Panc1 (cell line): Measurements from ENCODE around the gene GFPT2. TPM values are rescaled to one million over a fixed set of nuclear protein-coding genes. Genes with fewer than 3 reads are reported as not detected.

Source experiments
- ATAC-seq: fragments of 200-7000 bp; cut with Tn5 transposase; 2 replicates; pipeline ENCODE4 v1.9.1; 2020; ENCODE audit warnings: mild to moderate bottlenecking, moderate library complexity
- BruUV-seq: library from RNA; stranded (reverse); fragments of 400-500 nt; replicated peaks from 2 replicates; lab custom pipeline; 2021; lab: Mats Ljungman, UMichigan
- CTCF ChIA-PET: fragments of 300-600 bp; sonication (Branson Sonifier 250); formaldehyde crosslinking; loops from one replicate; lab custom pipeline; 2022; ENCODE audit warnings: antibody characterized with exemption; lab: Charles Lee
- POLR2A ChIA-PET: fragments of 300-600 bp; sonication (Branson Sonifier 250); formaldehyde crosslinking; loops from one replicate; lab custom pipeline; 2022; ENCODE audit warnings: antibody characterized with exemption; lab: Charles Lee
- DNase-seq: peaks from one replicate; pipeline ENCODE4 v3.0.0-alpha.2; 2010; ENCODE audit warnings: low read depth, low spot score
- H3K27ac ChIP-seq: 2 replicates; pipeline ENCODE4 v1.5.1; 2011; ENCODE audit warnings: mild to moderate bottlenecking, low read length, inconsistent platforms
- H3K27me3 ChIP-seq: fragments of 200-500 bp; sonication (Bioruptor generic); 2 replicates; pipeline ENCODE4 v1.6.0; 2014; ENCODE audit warnings: low read length, inconsistent platforms; ENCODE audit not compliant: control insufficient read depth, insufficient read depth
- H3K36me3 ChIP-seq: fragments of 200-500 bp; sonication (Bioruptor generic); 2 replicates; pipeline ENCODE4 v1.5.1; 2014; ENCODE audit warnings: inconsistent platforms, mild to moderate bottlenecking, low read length, moderate library complexity; ENCODE audit not compliant: control insufficient read depth, insufficient read depth
- H3K4me1 ChIP-seq: 2 replicates; pipeline ENCODE4 v1.5.1; 2011; ENCODE audit warnings: inconsistent platforms, mild to moderate bottlenecking, low read length, moderate library complexity; ENCODE audit not compliant: control insufficient read depth, insufficient read depth
- H3K4me3 ChIP-seq, 2 experiments: 2 replicates each; pipeline ENCODE4 v1.5.1; 2011 to 2012; ENCODE audit warnings: low read depth in 2 of 2, low read length in 2 of 2, mild to moderate bottlenecking in 2 of 2, inconsistent platforms in 1 of 2, moderate library complexity in 1 of 2
- H3K9me3 ChIP-seq: fragments of 200-500 bp; sonication (Bioruptor generic); 2 replicates; pipeline ENCODE4 v1.5.1; 2014; ENCODE audit warnings: low read depth, mild to moderate bottlenecking, inconsistent platforms, low read length, moderate library complexity; ENCODE audit not compliant: control insufficient read depth, insufficient read depth
- POLR2AphosphoS5 ChIP-seq: IDR thresholded peaks from 2 replicates; pipeline ENCODE4 v1.6.1; 2012; ENCODE audit warnings: mild to moderate bottlenecking, low read depth, low read length, moderate library complexity
- SIN3A ChIP-seq: IDR thresholded peaks from 2 replicates; pipeline ENCODE4 v1.6.1; 2012; ENCODE audit warnings: low read depth, mild to moderate bottlenecking, low read length, moderate library complexity, borderline replicate concordance; ENCODE audit not compliant: insufficient read depth
- TCF7L2 ChIP-seq: IDR thresholded peaks from 2 replicates; pipeline ENCODE4 v1.6.1; 2011; ENCODE audit warnings: mild to moderate bottlenecking, low read depth, low read length, inconsistent platforms
- in situ Hi-C: cut with HindIII; loops from 2 replicates; pipeline ENCODE4 v1.10.0; 2016; ENCODE audit warnings: low sequenced_read_pairs, low pct_unique_long_range_greater_than_20kb
- intact Hi-C: fragments of 100-400 bp; cut with micrococcal nuclease; formaldehyde crosslinking; loops from one replicate; pipeline ENCODE4 v1.10.0; 2022; ENCODE audit not compliant: unreplicated experiment
- total RNA-seq: library from RNA; stranded (reverse); gene quantifications from one replicate; pipeline ENCODE4 v1.2.1, GENCODE V29; 2021; ENCODE audit not compliant: unreplicated experiment
- TF ChIP-seq, protein P1 (sequence below), 2 experiments: IDR thresholded peaks; 2 replicates each; pipeline ENCODE4 v1.6.1; 2011 to 2012; ENCODE audit warnings: low read depth in 2 of 2, control low read depth in 1 of 2, low read length in 1 of 2, mild to moderate bottlenecking in 1 of 2, moderate library complexity in 1 of 2; ENCODE audit not compliant: insufficient read depth in 1 of 2
- TF ChIP-seq, protein P2 (sequence below): fragments of 450-650 bp; IDR thresholded peaks from 2 replicates; pipeline ENCODE4 v1.5.1; 2017; ENCODE audit warnings: mild to moderate bottlenecking

GFPT2 gene
- total RNA-seq, 1 experiment from 2014 or later, result 2.1 TPM

DNA sequence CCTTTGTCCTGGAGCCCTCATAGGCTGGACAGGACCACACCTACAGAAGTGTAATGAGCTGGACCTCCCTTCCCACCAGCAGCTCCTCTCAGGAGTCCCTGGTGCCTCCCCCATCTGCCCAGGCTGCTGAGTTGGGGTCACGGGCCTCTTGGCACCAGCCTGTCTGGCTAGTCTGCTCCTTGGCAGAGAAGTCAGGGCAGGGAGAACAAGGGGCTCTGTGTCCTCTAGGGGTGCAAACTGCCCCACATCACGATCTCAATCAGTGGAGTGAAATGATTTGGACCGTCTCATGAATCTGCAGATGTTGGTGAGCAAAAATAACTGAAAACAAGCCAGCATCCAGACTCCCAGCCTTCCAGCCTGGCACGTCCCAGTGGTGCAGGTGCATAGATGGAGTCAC lies 14.9 kb upstream of the GFPT2 start:
- BruUV-seq, result no TSS peak
- no peaks in the 10 kb centered on the region for H3K4me1 ChIP-seq
- intact Hi-C loops (no loop called here), in situ Hi-C loops (no loop called here)
- no peaks in the 10 kb centered on the region for H3K9me3 ChIP-seq
- no peak overlapping the region for H3K27ac ChIP-seq
- ChIA-PET CTCF (no interaction called here), POLR2A (no interaction called here)
- TF ChIP-seq POLR2AphosphoS5, result no peak
- TF ChIP-seq SIN3A, result no peak
- TF ChIP-seq, protein P1, sequence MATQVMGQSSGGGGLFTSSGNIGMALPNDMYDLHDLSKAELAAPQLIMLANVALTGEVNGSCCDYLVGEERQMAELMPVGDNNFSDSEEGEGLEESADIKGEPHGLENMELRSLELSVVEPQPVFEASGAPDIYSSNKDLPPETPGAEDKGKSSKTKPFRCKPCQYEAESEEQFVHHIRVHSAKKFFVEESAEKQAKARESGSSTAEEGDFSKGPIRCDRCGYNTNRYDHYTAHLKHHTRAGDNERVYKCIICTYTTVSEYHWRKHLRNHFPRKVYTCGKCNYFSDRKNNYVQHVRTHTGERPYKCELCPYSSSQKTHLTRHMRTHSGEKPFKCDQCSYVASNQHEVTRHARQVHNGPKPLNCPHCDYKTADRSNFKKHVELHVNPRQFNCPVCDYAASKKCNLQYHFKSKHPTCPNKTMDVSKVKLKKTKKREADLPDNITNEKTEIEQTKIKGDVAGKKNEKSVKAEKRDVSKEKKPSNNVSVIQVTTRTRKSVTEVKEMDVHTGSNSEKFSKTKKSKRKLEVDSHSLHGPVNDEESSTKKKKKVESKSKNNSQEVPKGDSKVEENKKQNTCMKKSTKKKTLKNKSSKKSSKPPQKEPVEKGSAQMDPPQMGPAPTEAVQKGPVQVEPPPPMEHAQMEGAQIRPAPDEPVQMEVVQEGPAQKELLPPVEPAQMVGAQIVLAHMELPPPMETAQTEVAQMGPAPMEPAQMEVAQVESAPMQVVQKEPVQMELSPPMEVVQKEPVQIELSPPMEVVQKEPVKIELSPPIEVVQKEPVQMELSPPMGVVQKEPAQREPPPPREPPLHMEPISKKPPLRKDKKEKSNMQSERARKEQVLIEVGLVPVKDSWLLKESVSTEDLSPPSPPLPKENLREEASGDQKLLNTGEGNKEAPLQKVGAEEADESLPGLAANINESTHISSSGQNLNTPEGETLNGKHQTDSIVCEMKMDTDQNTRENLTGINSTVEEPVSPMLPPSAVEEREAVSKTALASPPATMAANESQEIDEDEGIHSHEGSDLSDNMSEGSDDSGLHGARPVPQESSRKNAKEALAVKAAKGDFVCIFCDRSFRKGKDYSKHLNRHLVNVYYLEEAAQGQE (IDR thresholded peaks at IDR 0.05; ENCODE audit: insufficient read depth in 1 of 2, low read depth in 2 of 2, low read length in 1 of 2), result no peak
- TF ChIP-seq, protein P2, sequence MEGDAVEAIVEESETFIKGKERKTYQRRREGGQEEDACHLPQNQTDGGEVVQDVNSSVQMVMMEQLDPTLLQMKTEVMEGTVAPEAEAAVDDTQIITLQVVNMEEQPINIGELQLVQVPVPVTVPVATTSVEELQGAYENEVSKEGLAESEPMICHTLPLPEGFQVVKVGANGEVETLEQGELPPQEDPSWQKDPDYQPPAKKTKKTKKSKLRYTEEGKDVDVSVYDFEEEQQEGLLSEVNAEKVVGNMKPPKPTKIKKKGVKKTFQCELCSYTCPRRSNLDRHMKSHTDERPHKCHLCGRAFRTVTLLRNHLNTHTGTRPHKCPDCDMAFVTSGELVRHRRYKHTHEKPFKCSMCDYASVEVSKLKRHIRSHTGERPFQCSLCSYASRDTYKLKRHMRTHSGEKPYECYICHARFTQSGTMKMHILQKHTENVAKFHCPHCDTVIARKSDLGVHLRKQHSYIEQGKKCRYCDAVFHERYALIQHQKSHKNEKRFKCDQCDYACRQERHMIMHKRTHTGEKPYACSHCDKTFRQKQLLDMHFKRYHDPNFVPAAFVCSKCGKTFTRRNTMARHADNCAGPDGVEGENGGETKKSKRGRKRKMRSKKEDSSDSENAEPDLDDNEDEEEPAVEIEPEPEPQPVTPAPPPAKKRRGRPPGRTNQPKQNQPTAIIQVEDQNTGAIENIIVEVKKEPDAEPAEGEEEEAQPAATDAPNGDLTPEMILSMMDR, result no peak
- TF ChIP-seq TCF7L2, result no peak
- H3K27me3 ChIP-seq, result no peaks in the 10 kb centered on the region
- no peak overlapping the region for H3K4me3 ChIP-seq
- DNase-seq (no peak), ATAC-seq (no peak)
- H3K36me3 ChIP-seq, result no peaks in the 10 kb centered on the region

DNA sequence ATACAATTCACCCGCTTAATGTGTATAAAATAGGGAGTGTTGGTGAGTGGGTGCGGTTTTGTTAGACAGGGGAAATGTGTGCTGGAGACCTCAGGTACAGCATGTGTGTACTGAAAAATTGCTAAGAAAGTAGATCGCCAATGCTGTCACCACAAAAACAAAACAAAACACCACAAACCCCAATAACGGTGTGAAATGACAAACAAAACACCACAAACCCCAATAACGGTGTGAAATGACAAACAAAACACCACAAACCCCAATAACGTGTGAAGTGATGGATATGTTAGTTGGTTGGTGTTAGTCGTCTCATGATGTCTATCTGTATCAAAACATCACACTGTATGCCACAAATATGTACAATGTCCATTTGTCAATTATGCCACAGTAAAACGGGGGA lies 14.2 kb upstream of the GFPT2 start:
- CTCF ChIA-PET, result no interaction called here
- H3K36me3 ChIP-seq, result no peaks in the 10 kb centered on the region
- in situ Hi-C loops (no loop called here), intact Hi-C loops (no loop called here)
- H3K27me3 ChIP-seq, result no peaks in the 10 kb centered on the region
- H3K4me1 ChIP-seq, result no peaks in the 10 kb centered on the region
- H3K9me3 ChIP-seq, result no peaks in the 10 kb centered on the region
- DNase-seq, result no peak
- ATAC-seq, result no peak
- H3K4me3 ChIP-seq, result no peak overlapping the region
- BruUV-seq, result no TSS peak
- no peak overlapping the region for H3K27ac ChIP-seq
- POLR2A ChIA-PET, result no interaction called here
- TF ChIP-seq POLR2AphosphoS5, result no peak
- TF ChIP-seq, protein P1 (IDR thresholded peaks at IDR 0.05; ENCODE audit: insufficient read depth in 1 of 2, low read depth in 2 of 2, low read length in 1 of 2), result no peak
- TF ChIP-seq, protein P2, result no peak
- no peak for TF ChIP-seq TCF7L2
- no peak for TF ChIP-seq SIN3A
